GM18858 (cell line): Measurements from ENCODE around the gene GNAS.
"Not testable (repeated sequence)": the region's sequence is repeated elsewhere in the genome, so short reads cannot be mapped to it uniquely, and the experiment has no call there.

Experiments used
- ATAC-seq: cut with Tn5 transposase; IDR thresholded peaks from one replicate; pipeline ENCODE4 v1.9.1; 2021; ENCODE audit not compliant: unreplicated experiment

Gene GNAS

GRCh38 chr20:58826271-58826670 is 26.2 kb upstream of the GNAS start:
- ATAC-seq: no peak

GRCh38 chr20:58828136-58828535 is 24.4 kb upstream of the GNAS start:
- no peak for ATAC-seq

DNA sequence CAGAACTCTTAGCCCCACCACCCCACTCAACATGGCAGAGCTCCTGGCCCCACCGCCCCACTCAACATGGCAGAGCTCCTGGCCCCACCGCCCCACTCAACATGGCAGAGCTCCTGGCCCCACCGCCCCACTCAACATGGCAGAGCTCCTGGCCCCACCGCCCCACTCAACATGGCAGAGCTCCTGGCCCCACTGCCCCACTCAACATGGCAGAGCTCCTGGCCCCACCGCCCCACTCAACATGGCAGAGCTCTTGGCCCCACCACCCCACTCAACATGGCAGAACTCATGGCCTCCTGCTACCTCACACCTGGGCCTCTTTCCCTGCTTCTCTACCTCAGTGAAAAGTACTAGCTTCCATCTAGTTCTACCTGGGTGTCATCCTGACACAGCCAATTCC is 23.7 kb upstream of the GNAS start:
- ATAC-seq: not testable (repeated sequence)

GRCh38 chr20:58829531-58829941 is 23.0 kb upstream of the GNAS start:
- no peak for ATAC-seq

DNA sequence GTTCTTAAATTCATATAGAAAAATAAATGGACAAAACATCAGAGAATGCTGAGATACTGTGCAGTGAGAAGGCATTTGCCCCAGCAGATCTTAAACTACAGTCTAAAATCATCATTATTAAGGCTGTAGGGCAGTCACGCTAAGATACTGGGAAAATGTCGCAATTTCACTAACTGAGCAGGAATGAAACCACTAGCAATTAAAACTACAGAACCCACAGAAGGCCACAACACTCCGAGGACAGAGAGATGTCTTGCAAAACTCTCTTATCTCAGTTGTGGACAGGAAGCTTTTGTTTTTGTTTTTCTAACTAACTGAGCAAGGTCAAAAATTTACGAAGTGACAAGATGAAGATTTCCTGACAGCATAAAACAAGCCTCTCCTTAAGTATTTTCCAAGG is 20.1 kb upstream of the GNAS start:
- ATAC-seq: no peak

GRCh38 chr20:58833921-58834320 is 18.6 kb upstream of the GNAS start:
- ATAC-seq: no peak

- ATAC-seq: no peak
Measured at GRCh38 chr20:58835231-58835630, 17.3 kb upstream of the GNAS start.

DNA sequence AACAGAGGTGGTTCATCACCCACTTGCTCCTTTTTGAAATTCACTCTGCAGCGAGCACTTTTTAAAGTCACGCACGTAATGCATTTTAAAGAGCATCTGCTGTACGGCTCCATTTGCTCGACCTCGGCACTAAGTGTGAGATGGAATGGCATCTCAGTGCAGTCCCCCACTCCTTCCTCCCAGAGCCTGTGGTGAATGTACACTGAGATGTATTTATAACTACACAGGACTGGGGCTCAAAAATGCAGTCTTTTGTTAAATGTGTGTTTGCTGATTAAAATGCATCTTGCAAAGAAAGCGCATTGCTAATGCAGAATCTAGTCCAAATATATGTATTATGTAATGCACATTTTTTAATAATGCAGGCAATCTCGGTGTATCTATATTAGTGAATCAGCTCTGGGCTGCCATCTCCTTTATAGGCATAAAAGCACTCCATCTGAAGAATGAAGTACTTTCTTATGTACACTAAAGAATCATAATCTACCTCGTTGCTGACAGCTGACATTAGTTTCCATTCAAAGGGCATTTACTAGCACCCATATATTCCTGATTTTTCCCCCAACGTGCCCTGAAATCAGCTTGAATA is 15.8 kb upstream of the GNAS start:
- ATAC-seq: no peak

GRCh38 chr20:58837717-58838116 is 14.8 kb upstream of the GNAS start:
- ATAC-seq: no peak

- no peak for ATAC-seq
Measured at GRCh38 chr20:58838174-58838573, 14.3 kb upstream of the GNAS start.

GRCh38 chr20:58839474-58839874 is 13.0 kb upstream of the GNAS start:
- no peak for ATAC-seq

GRCh38 chr20:58839991-58840747 is 12.3 kb upstream of the GNAS start:
- ATAC-seq: no peak

DNA sequence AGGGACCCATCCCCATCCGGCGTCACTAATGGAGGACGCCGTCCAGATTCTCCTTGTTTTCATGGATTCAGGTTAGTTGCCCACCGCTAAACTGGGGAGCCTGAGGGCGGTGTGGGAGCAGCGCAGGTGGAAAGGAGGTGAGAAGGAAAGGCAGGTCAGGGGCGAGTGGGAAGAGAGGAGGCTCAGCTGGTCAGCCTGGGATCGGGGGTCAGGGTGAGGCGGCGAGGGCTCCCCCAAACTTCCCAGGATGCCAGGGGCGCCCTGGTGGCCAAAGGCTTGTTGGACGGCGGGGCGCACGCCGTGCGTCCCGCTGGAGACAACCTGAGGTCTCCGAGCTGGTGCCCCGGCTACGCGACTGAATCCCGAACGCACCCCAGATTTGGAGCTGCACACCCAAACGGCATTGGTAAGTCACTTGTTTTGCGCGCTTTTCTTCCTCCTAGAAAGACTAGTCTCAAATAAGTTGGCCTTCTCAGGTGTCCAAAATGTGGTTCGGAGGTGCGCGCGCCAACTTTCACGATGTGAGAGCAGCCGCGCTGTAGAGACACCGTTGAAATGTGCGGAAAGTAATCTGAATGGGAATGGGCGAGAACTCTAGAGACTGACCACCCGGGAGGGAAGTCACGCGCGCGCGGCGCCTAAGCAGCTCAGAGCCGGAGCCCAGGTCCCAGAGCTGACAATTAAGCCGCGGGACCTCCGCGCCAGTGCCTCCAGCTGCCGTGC is 11.5 kb upstream of the GNAS start:
- ATAC-seq: no peak

DNA sequence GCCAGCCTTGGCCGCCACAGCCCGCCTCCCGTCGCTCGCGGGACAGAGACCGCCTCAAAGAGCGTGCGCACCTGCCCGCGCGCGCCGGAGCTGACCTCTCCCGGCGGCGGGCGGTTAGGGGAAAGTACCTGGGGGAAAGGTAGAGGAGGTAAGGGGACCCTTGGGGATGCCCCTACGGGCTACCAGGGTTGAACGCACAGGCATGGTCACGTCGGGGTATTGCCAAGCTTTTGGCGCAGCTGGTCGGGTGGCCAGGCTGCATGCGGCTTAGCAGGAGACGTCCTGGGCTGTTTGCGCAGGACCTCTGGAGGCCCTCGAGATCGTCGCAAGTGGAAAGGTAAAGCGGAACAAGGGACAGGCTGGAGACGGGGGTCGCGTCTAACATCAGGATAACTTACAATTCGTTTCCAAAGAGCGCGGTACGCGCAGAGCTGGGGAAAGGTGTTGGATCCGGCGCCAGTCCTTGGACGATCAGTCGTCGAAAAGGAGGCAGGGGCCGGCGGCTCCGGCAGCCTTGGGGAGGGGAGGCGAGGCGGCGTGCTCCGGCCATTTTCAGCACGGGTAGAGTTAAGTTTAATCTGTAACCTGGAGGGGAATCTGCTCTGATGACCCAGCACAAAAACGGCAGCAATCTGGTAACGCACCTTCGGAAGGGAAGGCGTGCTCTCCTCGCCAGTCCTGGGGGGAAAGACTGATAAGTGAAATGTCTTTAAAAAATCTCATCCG is 10.8 kb upstream of the GNAS start:
- no peak for ATAC-seq

GRCh38 chr20:58842276-58842675 is 10.2 kb upstream of the GNAS start:
- no peak for ATAC-seq

- ATAC-seq: no peak
Measured at GRCh38 chr20:58843128-58843556, 9.4 kb upstream of the GNAS start.

- no peak for ATAC-seq
Measured at GRCh38 chr20:58845706-58846105, 6.8 kb upstream of the GNAS start.

DNA sequence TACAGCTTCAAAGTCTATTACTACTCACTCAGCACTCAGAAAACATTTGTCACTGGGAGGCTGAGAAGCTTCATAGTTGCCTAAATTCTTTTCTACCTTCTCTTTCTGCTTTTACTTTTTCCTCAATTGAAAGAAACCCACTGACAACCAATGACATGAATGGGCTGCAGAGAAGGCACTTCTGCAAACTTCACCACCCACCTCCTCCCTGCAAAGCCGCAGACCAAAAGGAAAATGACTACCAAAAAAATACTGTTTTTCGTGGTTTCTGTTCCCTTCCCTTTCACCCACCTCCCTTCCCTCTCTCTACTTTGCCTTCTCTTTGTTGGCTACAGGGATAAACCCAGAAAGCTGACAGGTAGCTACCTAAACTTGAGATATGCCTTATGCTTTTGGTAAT is 5.1 kb upstream of the GNAS start:
- ATAC-seq: no peak

DNA sequence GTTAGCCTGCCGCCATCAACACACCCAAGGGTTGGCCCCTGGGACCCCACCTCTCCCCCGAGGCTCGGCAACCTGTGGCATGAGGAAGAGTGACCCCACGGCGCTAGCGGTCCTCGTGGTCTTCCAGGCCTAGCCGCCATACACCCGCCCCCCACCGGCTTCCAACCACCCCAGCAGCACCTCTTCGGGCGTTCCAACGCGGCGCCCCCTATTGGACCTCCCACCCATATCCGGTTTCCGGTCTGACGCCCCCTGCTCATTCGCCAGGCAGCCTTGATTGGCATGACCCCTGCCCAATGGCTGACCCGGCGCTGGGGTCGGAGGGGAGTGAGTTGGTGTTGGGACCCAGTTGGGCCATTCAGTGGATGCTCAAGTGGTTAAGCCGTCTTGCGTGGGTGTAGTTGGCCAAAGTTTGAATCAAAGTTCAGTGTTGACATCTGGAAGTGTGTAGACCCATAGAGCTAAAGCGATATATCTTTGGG is 1.8 kb upstream of the GNAS start, which contains the start of gene GNAS-AS1:
Gene GNAS-AS1, minus strand, starts transcription at position 210 of the 482 bp plus-strand sequence.
- ATAC-seq: peak; percentile 71

DNA sequence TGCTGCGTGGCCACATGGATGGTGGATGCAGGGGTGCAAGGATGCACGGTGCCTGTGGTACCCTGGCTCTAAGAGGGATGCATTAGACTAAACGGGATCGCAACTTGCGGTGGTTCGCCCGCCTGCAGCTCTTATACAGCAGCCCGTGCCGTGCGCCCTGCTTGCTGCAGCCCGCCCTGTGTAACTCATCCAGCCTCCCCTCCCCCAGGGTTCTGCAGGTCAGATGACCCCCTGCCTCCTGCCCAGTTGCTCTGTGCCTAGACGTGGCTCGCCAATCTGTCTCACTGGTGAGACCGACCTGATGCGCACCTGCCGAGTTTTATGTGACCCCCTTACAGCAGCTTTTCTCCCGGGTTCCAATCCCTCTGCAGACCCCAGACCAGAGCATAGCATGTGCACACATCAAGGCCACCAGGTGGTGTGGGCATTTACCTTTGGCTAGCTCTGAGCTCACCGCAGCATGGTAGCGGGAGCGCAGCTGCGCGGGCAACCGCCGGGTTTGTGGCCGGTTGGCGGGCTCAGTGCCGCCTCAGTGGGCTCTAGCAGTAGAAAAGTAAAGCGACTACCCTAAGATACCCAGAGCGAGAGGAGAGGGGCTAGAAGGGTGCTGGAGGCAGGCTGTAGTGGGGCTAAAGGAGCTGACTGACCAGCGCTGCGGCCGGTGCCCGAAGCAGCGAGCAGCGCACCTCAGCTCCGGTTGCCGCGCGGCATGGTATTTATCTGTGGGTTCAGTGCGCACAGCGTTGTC is 1.1 kb upstream of the GNAS start:
- ATAC-seq: no peak
